Stimulated activated CD8-positive, alpha-beta memory T cell treated with anti-CD3 and anti-CD28 coated beads, Interleukin-7, amount 100 ng/mL, for 48 hours (primary cell): ENCODE measurements around the gene UTS2R.
"Not testable (repeated sequence)": the region's sequence is repeated elsewhere in the genome, so short reads cannot be mapped to it uniquely, and the experiment has no call there.

Experiments used
- DNase-seq, 2 donors: peaks; one replicate each; pipeline ENCODE4 v3.0.0-alpha.2; 2020; ENCODE audit warnings: low read depth in 1 of 2; ENCODE audit errors: extremely low read depth in 1 of 2

UTS2R gene

DNA sequence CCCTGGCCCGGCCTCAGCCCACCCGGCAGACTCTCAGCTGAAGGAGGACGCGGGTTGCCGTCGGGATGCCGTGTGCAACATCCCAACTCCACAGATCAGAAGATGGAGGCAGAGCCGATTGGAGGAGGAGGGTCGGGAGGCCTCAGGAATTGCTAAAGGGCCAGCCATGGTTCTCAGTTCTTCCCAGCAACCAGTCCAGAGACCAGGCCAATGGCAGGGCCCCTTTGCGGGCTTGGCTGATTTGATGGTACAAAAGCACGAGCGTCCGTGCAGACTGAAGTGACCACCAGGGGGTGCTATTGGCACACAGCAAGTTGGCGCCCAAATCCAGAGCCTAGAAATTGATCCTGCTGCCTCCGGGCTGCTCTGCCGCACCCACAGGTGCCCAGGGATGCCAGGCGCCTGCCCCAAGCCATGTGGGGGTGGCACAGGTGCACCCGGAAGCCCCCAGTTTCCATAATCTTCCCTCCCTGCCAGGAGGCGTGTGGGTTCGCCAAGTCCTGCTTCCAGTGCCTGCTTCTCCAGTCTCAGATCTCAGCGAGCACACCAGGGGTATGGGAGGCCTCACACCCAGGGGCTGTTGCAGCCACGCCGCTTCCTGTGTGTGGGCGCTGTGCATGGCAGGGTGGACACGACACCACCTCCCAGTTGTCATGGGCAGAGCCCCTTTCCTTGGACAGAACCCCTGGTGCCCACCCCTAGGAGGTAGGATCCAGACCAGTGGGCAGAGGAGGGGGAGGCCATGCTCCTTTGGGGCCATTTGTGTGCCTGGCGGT, 19.7 kb upstream of the UTS2R start:
- peak; percentile 45 to 61 for DNase-seq

- DNase-seq: no peak
These were observed 18.1 kb upstream of the UTS2R start for GRCh38 chr17:82353484-82353883.

- DNase-seq: no peak
These were observed 16.7 kb upstream of the UTS2R start for GRCh38 chr17:82354804-82355308.

DNA sequence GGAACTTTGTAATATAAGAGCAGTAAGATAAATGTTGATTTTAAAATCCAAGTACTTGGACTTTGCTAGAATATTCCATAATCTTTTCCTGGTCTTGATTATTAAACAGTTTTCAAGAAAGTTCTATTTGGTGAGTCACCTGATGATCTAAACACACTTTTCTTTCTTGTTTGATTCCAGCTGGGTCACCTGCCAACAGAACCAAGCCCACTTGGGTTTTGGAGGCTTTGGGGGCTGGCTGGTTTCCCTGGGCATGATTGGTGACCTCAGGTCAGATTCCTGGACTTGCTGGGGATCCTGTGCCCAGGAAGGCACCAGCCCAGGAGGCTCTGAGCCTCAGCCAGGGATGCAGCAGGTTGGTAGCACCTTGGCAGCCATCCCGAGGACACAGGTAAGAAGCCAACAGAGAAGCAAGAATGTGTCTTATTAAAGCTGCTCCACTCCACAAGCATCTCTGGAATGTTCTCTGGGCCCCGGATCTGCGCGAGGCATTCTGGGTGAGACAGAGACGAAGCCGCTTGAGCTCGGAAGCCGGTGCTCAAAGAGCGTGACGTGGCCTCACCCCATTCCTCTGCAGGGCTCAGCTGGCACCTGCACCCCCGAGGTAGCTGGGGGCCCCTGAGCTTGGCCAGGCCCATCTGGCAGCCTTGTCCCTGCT, 15.7 kb upstream of the UTS2R start:
- DNase-seq: no peak

DNA sequence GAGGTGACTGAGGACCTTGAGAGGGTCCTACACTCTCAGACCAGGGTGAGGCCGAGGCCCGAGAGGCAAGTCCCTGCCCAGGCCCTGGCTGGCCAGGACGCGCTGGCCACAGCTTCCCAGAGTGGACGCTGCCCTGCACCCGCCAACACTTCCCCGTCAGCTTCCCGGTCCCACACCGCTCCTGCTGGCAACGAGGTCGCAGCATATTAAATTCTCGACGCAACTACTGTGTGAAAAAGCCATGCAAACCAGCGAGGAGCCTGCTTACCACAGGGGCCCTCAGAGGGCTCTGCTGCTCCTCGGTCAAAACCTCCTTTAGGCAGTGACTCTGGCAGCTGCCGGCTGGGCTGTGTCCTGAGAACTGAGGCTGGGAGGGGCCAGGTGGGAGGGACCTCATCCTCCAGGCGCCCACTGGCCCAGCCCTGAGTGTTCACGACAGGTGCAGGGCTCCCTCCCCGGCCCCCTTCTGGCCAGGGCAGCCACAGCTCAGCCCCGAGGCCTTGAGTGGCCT, 14.7 kb upstream of the UTS2R start:
- no peak for DNase-seq

DNA sequence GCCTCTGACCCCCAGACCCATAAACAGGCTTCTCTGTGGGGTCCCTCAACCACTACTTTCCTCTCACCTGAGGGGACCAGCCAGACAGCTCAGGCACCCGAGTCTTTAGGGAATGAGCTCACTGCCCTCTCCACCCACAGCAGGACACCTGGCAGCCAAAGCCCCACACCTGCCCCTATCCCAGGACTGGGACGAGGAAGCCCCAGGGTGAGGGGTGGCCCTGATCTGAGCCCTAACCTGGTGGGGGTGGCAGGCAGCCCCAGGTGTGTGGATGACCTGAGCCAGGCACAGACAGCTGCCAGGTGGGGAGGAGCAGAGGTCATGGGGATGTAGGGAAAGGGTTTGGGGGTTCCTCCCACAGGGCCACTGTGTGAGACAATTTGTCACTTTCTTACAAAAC, 14.2 kb upstream of the UTS2R start:
- DNase-seq: no peak

GRCh38 chr17:82358465-82359350, 12.9 kb upstream of the UTS2R start, which contains the start of gene TEX19:
Gene TEX19, plus strand, starts transcription at chr17:82359247. Its CDS starts 2,904 bp downstream, at chr17:82362151.
- DNase-seq: no peak

GRCh38 chr17:82359451-82360074, 12.0 kb upstream of the UTS2R start:
- not testable (repeated sequence) for DNase-seq

GRCh38 chr17:82361885-82362633, 9.5 kb upstream of the UTS2R start:
- no peak for DNase-seq

DNA sequence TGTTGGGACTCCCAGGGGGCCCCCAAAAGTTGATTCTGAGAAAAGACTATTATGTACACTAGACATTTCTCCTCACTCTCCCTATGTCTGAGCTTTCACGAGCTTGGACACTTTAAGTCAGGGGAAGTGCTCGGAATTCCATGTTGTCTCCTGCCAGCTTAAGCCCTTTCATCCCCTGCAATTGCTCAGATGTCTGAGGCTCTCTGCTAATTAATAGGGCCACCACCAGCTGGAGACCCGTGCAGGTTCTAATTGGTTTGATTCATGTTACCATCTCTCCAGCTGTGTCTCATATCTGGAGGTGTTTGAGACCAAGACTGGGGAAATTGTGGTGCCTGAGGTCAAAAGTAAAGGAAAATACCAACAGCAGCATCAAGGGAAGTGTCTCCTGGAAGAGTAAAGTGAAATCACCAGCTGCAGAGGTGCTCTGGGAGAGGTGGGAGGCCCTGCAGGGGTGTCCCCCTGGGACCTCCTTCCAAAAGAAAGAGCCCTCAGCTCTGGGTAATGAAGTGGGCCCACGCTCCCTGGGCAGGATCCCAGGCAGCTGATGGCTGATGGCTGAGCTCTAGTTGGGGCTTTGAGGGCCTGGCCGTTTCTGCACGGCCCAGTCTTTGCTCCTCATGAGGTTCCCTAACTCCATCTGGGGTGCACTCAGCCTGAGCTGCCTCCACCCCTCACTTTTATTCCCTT, 5.8 kb upstream of the UTS2R start:
- DNase-seq: no peak

GRCh38 chr17:82366749-82367148, 4.8 kb upstream of the UTS2R start:
- DNase-seq: no peak

- DNase-seq: no peak
These were observed 3.6 kb upstream of the UTS2R start for GRCh38 chr17:82367724-82368524.

DNA sequence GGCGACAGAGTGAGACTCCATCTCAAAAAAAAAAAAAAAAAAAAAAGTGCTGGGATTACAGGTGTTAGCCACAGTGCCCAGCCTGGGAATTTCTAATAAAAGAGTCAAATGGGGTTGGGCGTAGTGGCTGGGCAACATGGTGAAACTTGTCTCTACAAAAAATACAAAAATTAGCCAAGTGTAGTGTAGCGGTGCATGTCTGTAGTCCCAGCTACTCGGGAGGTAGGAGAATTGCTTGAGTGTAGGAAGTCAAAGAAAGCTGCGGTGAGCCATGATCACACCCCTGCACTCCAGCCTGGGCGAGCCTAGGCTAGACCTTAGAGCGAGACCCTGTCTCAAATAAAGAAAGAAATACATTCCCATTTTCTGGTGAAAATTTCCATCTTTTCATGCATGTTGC, 2.4 kb upstream of the UTS2R start:
- no peak for DNase-seq

- DNase-seq: no peak
These were observed 863 bp upstream of the UTS2R start for GRCh38 chr17:82370471-82371332.

DNA sequence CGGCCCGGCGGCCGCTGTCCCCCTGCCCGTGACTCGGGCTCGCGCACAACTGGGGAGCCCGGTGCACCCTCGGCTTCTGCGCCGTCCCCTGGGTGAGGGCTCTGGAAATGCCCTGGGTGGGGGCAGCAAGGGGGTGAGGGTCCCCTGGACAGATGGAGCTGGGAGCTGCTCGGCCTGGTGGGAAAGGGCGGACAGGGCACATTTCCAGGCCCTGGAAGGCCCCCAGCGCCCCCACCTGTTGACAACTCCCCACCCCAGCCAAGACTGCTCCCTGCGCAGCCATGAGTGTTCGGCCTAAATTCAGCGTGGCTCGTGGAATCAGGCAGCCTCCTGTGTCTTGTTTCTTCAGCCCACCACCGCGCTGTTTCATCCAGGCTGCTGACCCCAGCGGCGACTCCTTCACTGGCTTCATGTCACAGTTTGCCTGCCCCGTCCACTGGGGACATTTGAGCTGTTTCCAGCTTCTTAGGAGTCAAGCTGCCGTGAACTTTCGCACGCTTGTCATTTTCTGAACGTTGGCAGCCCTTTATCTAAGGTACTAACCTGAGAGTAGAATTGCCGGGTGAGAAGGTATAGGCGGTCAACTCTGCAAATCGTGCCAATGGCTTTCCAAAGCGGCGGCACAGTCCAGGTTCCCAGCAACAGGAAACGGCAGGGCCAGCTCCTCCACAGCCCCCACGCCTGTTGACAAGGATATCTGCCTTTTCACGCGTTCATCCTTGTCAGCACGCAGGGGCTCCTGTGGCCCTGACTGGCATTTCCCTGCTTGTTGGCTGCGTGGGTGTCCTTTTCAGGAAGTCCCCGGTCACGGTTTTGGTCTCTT, 895 bp downstream of the UTS2R start:
- DNase-seq: no peak

- DNase-seq: not testable (repeated sequence)
These were observed 1.5 kb downstream of the UTS2R start for GRCh38 chr17:82373072-82373452.
